ENCODE data around the gene MGMT.

- TF ChIP-seq YY1 (IDR thresholded peaks at IDR 0.05; ENCODE audit: insufficient read depth, insufficient read length) (no peak), ZNF274 (IDR thresholded peaks at IDR 0.05; ENCODE audit: low read depth, low read length) (no peak), SUZ12 (IDR thresholded peaks at IDR 0.05; ENCODE audit: extremely low read depth, insufficient read depth, insufficient read length) (no peak)
Observed at GRCh38 chr10:129717816-129718547, 250.9 kb downstream of the MGMT start.
